ENCODE measurements around the gene FASN. TPM values are rescaled to one million over a fixed set of nuclear protein-coding genes. Genes with fewer than 3 reads are reported as not detected.

Gene FASN
- total RNA-seq, 1 experiment from 2014 or later, result 433 TPM

GRCh38 chr17:82126556-82127314, 28.7 kb upstream of the FASN start:
- no peak overlapping the region for H2AFZ ChIP-seq (ENCODE audit: low read length)
- H3K9me3 ChIP-seq (ENCODE audit: control insufficient read depth, low read depth, low read length), result no peaks in the 10 kb centered on the region
- H3K27me3 Mint-ChIP-seq (ENCODE audit: low read depth), result peaks cover 27% of the 10 kb centered on the region
- no peaks in the 10 kb centered on the region for H3K9me3 Mint-ChIP-seq
- H2BK15ac ChIP-seq (ENCODE audit: low read depth, low read length), result no peak overlapping the region
- no peak overlapping the region for H3K4me3 Mint-ChIP-seq
- no peaks in the 10 kb centered on the region for H3K4me1 ChIP-seq (ENCODE audit: insufficient read depth, low read length)
- no peaks in the 10 kb centered on the region for H4K20me1 ChIP-seq (ENCODE audit: control insufficient read depth, insufficient read depth, insufficient read length)
- no peak overlapping the region for H3K4ac ChIP-seq (ENCODE audit: low read depth, low read length)
- H3K56ac ChIP-seq (ENCODE audit: insufficient read length, low read depth, low read length), result no peak overlapping the region
- H3K27ac Mint-ChIP-seq, result no peak overlapping the region
- no peak overlapping the region for H4K91ac ChIP-seq (ENCODE audit: insufficient read length, low read depth, low read length)
- H3K4me2 ChIP-seq (ENCODE audit: insufficient read depth, insufficient read length, low read length), result no peak overlapping the region
- H4K5ac ChIP-seq (ENCODE audit: insufficient read length, low read depth, low read length), result no peak overlapping the region
- no peaks in the 10 kb centered on the region for H3K27me3 ChIP-seq (ENCODE audit: insufficient read depth, low read length)
- H3K4me1 Mint-ChIP-seq, result peaks cover 2 to 6% of the 10 kb centered on the region in 2 experiments; a peak in 2 of 4 replicates
- H2AK5ac ChIP-seq (ENCODE audit: insufficient read length, low read length), result no peak overlapping the region
- no peak overlapping the region for H2BK120ac ChIP-seq (ENCODE audit: low read depth, low read length, poor library complexity, severe bottlenecking)
- no peak overlapping the region for H3K23ac ChIP-seq (ENCODE audit: insufficient read length, low read depth, low read length)
- no peak overlapping the region for H3K9ac ChIP-seq (ENCODE audit: extremely low read depth, insufficient read length, low read length)
- H3K18ac ChIP-seq (ENCODE audit: insufficient read length, low read depth, low read length), result no peak overlapping the region
- no peak overlapping the region for H3K27ac ChIP-seq (ENCODE audit: insufficient read length, low read depth, low read length)
- no peak overlapping the region for H3T11ph ChIP-seq (ENCODE audit: low read length)
- no peaks in the 10 kb centered on the region for H3K23me2 ChIP-seq (ENCODE audit: insufficient read length, low read depth, low read length, poor library complexity, severe bottlenecking)
- H3K79me1 ChIP-seq (ENCODE audit: insufficient read depth, low read depth, low read length, poor library complexity, severe bottlenecking), result no peaks in the 10 kb centered on the region
- no peak overlapping the region for H4K8ac ChIP-seq (replicated peaks; ENCODE audit: insufficient read length, low read depth, low read length)
- no peak for TF ChIP-seq CTCF (conservative IDR thresholded peaks at IDR 0.05)
- DNase-seq, result no peak
- no peak overlapping the region for H3K14ac ChIP-seq (ENCODE audit: insufficient read depth, low read length)
- H3K79me2 ChIP-seq (ENCODE audit: insufficient read depth, low read length), result no peaks in the 10 kb centered on the region
- no CpG with 5 or more reads among the region's 35 CpGs for WGBS (ENCODE audit: extremely low coverage, insufficient read length, low lambda C conversion rate)
- no peak overlapping the region for H2BK5ac ChIP-seq (ENCODE audit: insufficient read length, low read length)
- H2BK12ac ChIP-seq (ENCODE audit: insufficient read length, low read depth, low read length), result no peak overlapping the region
- no peaks in the 10 kb centered on the region; a peak in 1 of 7 replicates for H3K36me3 Mint-ChIP-seq (ENCODE audit: insufficient read depth in 1 of 3, low read depth in 3 of 3)
- H2BK20ac ChIP-seq (ENCODE audit: low read depth, low read length, poor library complexity, severe bottlenecking), result no peak overlapping the region

Measured in H9 (cell line).